Left ventricle myocardium inferior (tissue), 1 donor: ENCODE results near the gene GABBR2. TPM values are rescaled to one million over a fixed set of nuclear protein-coding genes. Genes with fewer than 3 reads are reported as not detected.

ENCODE experiments used
- DNase-seq: peaks from one replicate; pipeline ENCODE4 v3.0.0-alpha.2; 2020
- H3K27ac ChIP-seq: fragments of 200-600 bp; replicated peaks from 2 replicates; pipeline ENCODE4 v1.8.0; 2021
- H3K27me3 ChIP-seq: fragments of 200-600 bp; 2 replicates; pipeline ENCODE4 v1.8.0; 2021; ENCODE audit warnings: low read depth
- H3K36me3 ChIP-seq: fragments of 200-600 bp; 2 replicates; pipeline ENCODE4 v1.8.0; 2021
- H3K4me1 ChIP-seq: fragments of 200-600 bp; 2 replicates; pipeline ENCODE4 v1.8.0; 2021
- H3K4me3 ChIP-seq: fragments of 200-600 bp; 2 replicates; pipeline ENCODE4 v1.8.0; 2021; ENCODE audit warnings: mild to moderate bottlenecking, moderate library complexity
- H3K9me3 ChIP-seq: fragments of 200-600 bp; replicated peaks from 2 replicates; pipeline ENCODE4 v1.8.0; 2021
- intact Hi-C: fragments of 100-400 bp; cut with micrococcal nuclease; formaldehyde crosslinking; loops from one replicate; pipeline ENCODE4 v1.11.0; 2022
- total RNA-seq: library from RNA; stranded (reverse); fragmentation: NEBNext Ultra II Directional; extraction: Animal tissue kit (Norgen Biotek cat#: 25700); gene quantifications from one replicate; pipeline ENCODE4 v1.2.1, GENCODE V29; 2021
- TF ChIP-seq, protein P1 (sequence below): fragments of 200-600 bp; IDR thresholded peaks from 2 replicates; pipeline ENCODE4 v1.8.0; 2021; ENCODE audit warnings: antibody characterized with exemption, mild to moderate bottlenecking, borderline replicate concordance
- donor health status: DM: no; HTN: yes; CAD: no; lungs with severe emphysema.

The GABBR2 gene
- total RNA-seq, 1 donor from 2014 or later = 1.1 TPM

DNA sequence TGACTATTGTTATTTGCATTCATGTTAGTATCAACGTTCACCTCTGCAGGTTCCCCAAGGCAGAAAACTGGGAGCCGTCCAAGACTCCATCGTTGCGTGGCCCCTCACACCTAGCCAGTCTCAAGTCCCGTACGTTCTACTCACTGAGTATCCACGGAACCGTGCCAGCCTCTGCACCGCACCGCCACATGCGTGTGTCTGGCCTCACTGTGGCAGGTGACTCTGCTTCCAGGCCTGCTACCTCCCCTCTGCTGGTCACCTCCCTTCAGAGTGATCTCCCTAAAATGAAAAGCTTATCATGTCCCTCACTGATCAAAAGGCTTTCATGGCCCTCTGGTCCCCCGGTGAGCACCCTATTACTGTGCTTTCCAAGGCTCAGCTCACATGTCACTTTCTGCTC is 108.1 kb downstream of the GABBR2 start:
- TF ChIP-seq, protein P1, sequence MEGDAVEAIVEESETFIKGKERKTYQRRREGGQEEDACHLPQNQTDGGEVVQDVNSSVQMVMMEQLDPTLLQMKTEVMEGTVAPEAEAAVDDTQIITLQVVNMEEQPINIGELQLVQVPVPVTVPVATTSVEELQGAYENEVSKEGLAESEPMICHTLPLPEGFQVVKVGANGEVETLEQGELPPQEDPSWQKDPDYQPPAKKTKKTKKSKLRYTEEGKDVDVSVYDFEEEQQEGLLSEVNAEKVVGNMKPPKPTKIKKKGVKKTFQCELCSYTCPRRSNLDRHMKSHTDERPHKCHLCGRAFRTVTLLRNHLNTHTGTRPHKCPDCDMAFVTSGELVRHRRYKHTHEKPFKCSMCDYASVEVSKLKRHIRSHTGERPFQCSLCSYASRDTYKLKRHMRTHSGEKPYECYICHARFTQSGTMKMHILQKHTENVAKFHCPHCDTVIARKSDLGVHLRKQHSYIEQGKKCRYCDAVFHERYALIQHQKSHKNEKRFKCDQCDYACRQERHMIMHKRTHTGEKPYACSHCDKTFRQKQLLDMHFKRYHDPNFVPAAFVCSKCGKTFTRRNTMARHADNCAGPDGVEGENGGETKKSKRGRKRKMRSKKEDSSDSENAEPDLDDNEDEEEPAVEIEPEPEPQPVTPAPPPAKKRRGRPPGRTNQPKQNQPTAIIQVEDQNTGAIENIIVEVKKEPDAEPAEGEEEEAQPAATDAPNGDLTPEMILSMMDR = no peak
- DNase-seq = no peak
- H3K27ac ChIP-seq = no peak overlapping the region
- no peak overlapping the region for H3K4me3 ChIP-seq
- intact Hi-C loops = no loop called here
- no peaks in the 10 kb centered on the region for H3K36me3 ChIP-seq
- H3K27me3 ChIP-seq = peaks cover 25% of the 10 kb centered on the region
- H3K4me1 ChIP-seq = peaks cover 11% of the 10 kb centered on the region
- H3K9me3 ChIP-seq = no peaks in the 10 kb centered on the region

DNA sequence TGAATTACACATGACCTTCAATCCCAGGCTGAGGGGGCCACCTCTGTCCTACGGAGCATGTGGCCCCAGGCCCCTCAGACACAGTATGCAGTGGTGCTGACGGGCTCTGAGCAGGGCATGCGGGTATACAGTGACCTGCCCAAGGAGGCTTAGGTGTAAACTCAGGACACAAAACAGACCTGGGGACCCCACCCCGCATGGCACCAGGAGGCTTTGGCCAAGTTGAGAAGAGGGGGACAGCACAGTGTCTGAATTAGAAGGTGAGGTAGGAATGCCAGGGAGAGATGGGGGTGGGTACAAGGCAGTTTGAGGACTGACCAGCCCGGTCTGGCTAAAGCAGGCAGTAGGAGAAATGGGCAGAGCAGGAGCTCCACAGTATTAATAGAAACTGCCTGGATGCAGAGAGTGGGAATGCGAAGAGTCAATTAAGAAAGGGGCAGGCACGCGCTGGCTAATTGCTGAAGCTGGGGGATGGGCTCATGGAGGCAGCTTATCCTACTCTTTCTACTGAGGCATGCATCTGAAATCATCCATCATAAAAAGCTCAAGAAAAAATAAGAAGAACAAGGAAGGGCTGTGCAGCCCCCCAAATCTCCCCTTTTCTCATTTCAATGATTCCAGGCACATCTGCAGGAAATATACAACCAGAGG is 109.0 kb downstream of the GABBR2 start:
- no peak overlapping the region for H3K4me3 ChIP-seq
- no peak overlapping the region for H3K27ac ChIP-seq
- H3K9me3 ChIP-seq = no peaks in the 10 kb centered on the region
- peaks cover 11% of the 10 kb centered on the region for H3K4me1 ChIP-seq
- TF ChIP-seq, protein P1 = no peak
- intact Hi-C loops = no loop called here
- H3K27me3 ChIP-seq = peaks cover 32% of the 10 kb centered on the region
- H3K36me3 ChIP-seq = no peaks in the 10 kb centered on the region
- no peak for DNase-seq

DNA sequence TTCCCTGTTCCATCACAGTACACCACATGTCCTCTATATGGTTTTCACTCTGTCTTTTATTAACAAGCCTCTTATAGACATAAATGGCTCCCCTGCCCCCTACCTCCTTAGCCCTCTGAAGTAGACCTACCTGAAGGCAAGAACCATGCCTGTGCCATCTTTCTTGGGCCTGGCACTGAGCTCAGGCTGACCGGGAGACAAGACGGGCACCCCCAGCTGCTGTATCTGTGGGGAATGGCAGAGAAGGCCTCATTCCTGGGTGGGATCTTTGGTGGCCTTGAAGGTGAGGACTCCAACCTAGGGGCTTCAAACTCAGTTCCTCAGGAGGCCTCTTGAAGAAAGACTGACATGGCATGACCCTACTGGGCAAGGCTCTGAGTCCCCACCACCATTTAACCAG is 109.9 kb downstream of the GABBR2 start:
- Histone ChIP-seq H3K27me3 (peaks cover 32% of the 10 kb centered on the region), H3K9me3 (no peaks in the 10 kb centered on the region), H3K27ac (no peak overlapping the region), H3K4me3 (no peak overlapping the region), H3K4me1 (peaks cover 10% of the 10 kb centered on the region), H3K36me3 (no peaks in the 10 kb centered on the region)
- intact Hi-C loops = no loop called here
- TF ChIP-seq, protein P1 = no peak
- no peak for DNase-seq

DNA sequence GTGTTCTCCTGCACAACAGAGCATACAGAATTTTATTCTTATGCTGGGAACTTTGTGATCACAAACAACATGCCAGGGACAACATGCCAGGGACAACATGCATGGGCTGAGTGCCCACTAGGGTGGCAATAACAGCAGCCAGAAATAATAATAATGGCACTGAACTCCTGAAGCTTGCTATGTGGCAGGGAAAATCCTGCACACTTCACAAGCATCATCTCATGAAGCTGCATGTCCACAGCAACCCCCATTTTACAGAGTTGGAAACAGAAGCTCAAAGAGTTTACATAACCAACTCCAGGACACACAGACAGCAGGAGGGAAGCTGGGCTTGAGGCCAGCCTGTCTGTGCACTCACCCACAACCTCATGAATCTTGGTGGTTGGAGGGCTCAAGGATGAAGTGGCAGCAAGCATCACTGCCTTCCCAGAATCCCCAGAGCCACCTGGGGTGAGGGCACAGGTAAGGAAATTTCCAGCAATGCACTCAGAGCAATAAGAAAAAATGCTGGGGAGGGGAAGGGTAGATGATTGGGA is 111.4 kb downstream of the GABBR2 start:
- H3K36me3 ChIP-seq = no peaks in the 10 kb centered on the region
- DNase-seq = no peak
- peaks cover 38% of the 10 kb centered on the region for H3K27me3 ChIP-seq
- no peak overlapping the region for H3K27ac ChIP-seq
- no peaks in the 10 kb centered on the region for H3K9me3 ChIP-seq
- no peaks in the 10 kb centered on the region for H3K4me1 ChIP-seq
- TF ChIP-seq, protein P1 = no peak
- H3K4me3 ChIP-seq = no peak overlapping the region
- intact Hi-C loops = no loop called here

DNA sequence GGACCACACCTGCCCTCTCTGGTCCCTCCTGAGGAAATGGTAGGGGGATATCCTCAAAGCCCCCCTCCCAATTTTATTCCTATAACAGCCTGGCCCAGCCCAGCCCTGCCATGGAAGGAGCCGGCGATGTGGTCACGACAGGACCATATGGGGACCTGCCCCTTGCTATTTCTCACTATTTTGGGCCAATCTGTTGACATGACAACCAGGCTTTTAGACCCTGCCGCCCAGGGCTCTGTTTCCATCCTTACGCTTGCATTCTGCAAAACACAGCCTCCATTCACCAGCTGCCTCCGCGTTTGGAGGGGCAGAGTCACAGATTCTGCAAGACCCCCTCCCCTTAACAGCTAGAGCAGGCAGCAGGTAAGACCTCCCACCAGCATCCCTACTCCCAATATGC is 112.2 kb downstream of the GABBR2 start:
- no peak overlapping the region for H3K4me3 ChIP-seq
- no peak overlapping the region for H3K27ac ChIP-seq
- no peaks in the 10 kb centered on the region for H3K36me3 ChIP-seq
- H3K4me1 ChIP-seq = no peaks in the 10 kb centered on the region
- H3K27me3 ChIP-seq = peaks cover 45% of the 10 kb centered on the region
- DNase-seq = no peak
- intact Hi-C loops = no loop called here
- H3K9me3 ChIP-seq = no peaks in the 10 kb centered on the region
- TF ChIP-seq, protein P1 = no peak
